Right atrium auricular region (tissue), 2 donors: ENCODE measurements around the gene DNM1L. TPM values are rescaled to one million over a fixed set of nuclear protein-coding genes. Genes with fewer than 3 reads are reported as not detected.

Experiments
- DNase-seq: peaks from one replicate; pipeline ENCODE4 v3.0.0-alpha.2; 2019; ENCODE audit warnings: low spot score
- H3K27ac ChIP-seq, 2 donors: fragments of 200-600 bp; sonication (generic); 1 replicate in 1 of 2; 2 replicates in 1 of 2; pipeline ENCODE4 v1.5.1; 2016 to 2019
- H3K27me3 ChIP-seq, 2 donors: fragments of 200-600 bp; sonication (generic); one replicate each; pipeline versions ENCODE4 v1.5.1 to v1.6.0; 2017 to 2019
- H3K36me3 ChIP-seq: fragments of 200-600 bp; sonication (generic); one replicate; pipeline ENCODE4 v1.5.1; 2016
- H3K4me1 ChIP-seq, 2 donors: fragments of 200-600 bp; sonication (generic); one replicate each; pipeline versions ENCODE4 v1.5.1 to v1.6.0; 2017 to 2019
- H3K4me3 ChIP-seq, 2 donors: fragments of 200-600 bp; sonication (generic); 1 replicate in 1 of 2; 2 replicates in 1 of 2; pipeline ENCODE4 v1.5.1; 2017 to 2019; ENCODE audit warnings: mild to moderate bottlenecking in 1 of 2, moderate library complexity in 1 of 2
- H3K9me3 ChIP-seq, 2 donors: fragments of 200-600 bp; sonication (generic); one replicate each; pipeline ENCODE4 v1.5.1; 2019
- total RNA-seq, 2 donors: library from RNA; depleted of rRNA; stranded (reverse); fragments of >200 nt; gene quantifications; one replicate each; pipeline ENCODE4 v1.1.0, GENCODE V29; 2016
- TF ChIP-seq, protein P1 (sequence below), 2 donors: fragments of 200-600 bp; sonication (generic); IDR thresholded peaks; one replicate each; pipeline ENCODE4 v1.5.1; 2019; ENCODE audit warnings: antibody characterized with exemption in 2 of 2

Gene DNM1L
- total RNA-seq, 2 donors from 2014 or later, result 33.6 to 51.1 TPM

DNA sequence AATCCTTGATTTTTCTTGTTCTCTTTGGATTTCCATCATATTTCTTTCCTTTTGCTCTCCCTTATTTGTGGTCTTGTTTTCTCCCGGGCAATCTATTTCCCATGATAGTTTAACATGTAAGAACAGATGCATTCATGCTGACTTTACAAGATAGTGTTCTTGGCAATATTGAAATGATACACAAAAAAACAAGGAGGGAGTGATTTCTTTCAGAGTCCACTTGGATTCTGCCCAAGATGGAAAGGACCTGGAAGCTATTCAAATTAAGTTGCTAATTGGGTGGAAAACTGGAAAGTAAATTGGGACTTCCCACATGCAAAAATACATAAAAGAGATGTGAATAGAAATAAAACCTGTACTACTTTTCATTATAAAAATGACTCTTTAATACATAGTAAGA lies 91.0 kb downstream of the DNM1L start:
- TF ChIP-seq, protein P1, sequence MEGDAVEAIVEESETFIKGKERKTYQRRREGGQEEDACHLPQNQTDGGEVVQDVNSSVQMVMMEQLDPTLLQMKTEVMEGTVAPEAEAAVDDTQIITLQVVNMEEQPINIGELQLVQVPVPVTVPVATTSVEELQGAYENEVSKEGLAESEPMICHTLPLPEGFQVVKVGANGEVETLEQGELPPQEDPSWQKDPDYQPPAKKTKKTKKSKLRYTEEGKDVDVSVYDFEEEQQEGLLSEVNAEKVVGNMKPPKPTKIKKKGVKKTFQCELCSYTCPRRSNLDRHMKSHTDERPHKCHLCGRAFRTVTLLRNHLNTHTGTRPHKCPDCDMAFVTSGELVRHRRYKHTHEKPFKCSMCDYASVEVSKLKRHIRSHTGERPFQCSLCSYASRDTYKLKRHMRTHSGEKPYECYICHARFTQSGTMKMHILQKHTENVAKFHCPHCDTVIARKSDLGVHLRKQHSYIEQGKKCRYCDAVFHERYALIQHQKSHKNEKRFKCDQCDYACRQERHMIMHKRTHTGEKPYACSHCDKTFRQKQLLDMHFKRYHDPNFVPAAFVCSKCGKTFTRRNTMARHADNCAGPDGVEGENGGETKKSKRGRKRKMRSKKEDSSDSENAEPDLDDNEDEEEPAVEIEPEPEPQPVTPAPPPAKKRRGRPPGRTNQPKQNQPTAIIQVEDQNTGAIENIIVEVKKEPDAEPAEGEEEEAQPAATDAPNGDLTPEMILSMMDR (IDR thresholded peaks at IDR 0.05), result no peak
- H3K4me1 ChIP-seq, result no peaks in the 10 kb centered on the region

DNA sequence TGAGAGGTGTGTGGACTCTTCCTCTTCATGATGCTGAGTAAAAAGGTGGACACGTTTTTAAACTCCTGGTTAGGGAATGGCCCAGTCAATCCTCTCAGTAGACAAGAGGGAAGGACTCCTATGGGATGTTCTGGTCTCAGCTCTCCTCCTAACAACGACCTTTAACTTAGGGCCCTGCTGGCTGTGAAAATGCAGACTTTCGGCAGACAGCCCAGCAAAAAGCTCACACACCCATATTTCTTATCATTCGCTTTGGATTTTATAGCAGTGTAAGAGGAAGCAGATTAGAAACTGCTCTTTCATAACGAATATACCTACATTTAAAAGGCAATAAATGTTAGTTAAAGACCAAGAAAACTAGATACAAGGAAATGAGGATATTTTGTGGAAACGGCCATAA lies 94.6 kb downstream of the DNM1L start:
- H3K4me3 ChIP-seq, result no peak overlapping the region
- TF ChIP-seq, protein P1 (IDR thresholded peaks at IDR 0.05), result no peak
- H3K9me3 ChIP-seq, result no peaks in the 10 kb centered on the region
- no peaks in the 10 kb centered on the region for H3K27me3 ChIP-seq
- H3K27ac ChIP-seq, result no peak overlapping the region
- no peak for DNase-seq
- H3K4me1 ChIP-seq, result no peaks in the 10 kb centered on the region
- H3K36me3 ChIP-seq, result no peaks in the 10 kb centered on the region

More for the DNA sequence above, 91.0 kb downstream of the DNM1L start:
- DNase-seq, result no peak
- Histone ChIP-seq H3K9me3 (no peaks in the 10 kb centered on the region), H3K4me3 (no peak overlapping the region), H3K27ac (no peak overlapping the region), H3K36me3 (no peaks in the 10 kb centered on the region), H3K27me3 (no peaks in the 10 kb centered on the region)

DNA sequence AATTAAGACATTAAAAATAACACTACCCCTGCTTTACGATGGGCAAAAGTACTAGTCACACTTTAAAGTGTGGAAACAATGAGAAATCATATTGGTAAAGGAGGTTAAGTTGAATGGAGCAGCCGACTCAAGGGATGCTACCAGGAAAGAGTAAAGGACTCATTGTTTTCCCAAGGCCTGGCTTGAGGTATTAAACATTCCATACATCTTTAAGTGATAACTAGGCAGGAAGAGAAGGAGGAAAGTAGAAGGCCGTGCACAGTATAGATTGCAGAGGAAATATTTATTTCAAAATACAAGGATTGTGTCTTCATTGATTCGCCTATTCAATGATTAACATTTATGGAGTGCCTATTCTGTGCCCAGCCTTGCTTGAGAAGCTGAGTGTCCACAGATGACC lies 97.2 kb downstream of the DNM1L start:
- Histone ChIP-seq H3K36me3 (no peaks in the 10 kb centered on the region), H3K9me3 (no peaks in the 10 kb centered on the region), H3K4me3 (no peak overlapping the region), H3K4me1 (no peaks in the 10 kb centered on the region), H3K27me3 (no peaks in the 10 kb centered on the region), H3K27ac (no peak overlapping the region)
- DNase-seq, result no peak
- TF ChIP-seq, protein P1 (IDR thresholded peaks at IDR 0.05), result no peak

DNA sequence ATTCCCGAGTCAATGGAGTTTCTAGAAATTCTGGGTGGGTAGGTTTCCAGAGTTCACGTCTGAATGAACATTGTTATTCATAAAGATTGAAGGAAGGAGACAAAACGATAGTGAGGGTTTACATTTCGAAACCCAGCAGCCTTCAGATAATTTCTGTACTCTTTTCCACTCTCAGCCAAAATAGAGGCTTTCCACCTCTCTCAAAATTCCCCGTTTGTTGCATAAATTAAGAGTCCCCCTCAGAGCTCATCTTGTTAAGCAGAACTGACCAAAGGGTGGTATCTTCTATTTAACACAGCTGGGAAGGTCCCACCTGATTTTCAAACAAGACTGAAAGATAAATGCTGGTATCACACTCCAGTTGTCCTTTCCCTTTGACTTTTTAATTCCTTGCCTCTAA lies 98.1 kb downstream of the DNM1L start:
- Histone ChIP-seq H3K36me3 (no peaks in the 10 kb centered on the region), H3K27me3 (no peaks in the 10 kb centered on the region), H3K4me1 (no peaks in the 10 kb centered on the region), H3K27ac (no peak overlapping the region), H3K4me3 (no peak overlapping the region), H3K9me3 (no peaks in the 10 kb centered on the region)
- no peak for DNase-seq
- TF ChIP-seq, protein P1 (IDR thresholded peaks at IDR 0.05), result no peak

DNA sequence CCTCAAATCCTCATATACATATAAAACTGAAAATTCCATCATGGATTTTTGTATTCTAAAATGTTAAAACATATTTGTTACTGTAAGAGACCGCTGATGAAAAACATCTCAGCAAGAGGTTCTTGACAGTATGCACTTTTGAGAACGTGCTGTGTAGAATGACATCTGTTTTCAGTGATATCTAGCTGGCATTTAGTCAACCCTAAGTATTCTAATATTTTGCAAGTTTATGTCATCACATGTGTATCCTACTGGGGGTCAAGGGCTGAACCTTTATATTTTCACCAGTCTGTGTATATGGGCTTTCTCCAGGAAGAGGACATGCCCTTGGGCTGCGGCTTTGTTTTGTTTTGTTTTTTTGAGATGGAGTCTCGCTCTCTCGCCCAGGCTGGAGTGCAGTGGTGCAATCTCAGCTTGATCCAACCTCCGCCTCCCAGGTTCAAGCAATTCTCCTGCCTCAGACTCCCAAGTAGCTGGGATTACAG lies 98.6 kb downstream of the DNM1L start:
- no peaks in the 10 kb centered on the region for H3K4me1 ChIP-seq
- no peak overlapping the region for H3K4me3 ChIP-seq
- no peak for DNase-seq
- no peaks in the 10 kb centered on the region for H3K9me3 ChIP-seq
- H3K27ac ChIP-seq, result no peak overlapping the region
- H3K27me3 ChIP-seq, result no peaks in the 10 kb centered on the region
- TF ChIP-seq, protein P1 (IDR thresholded peaks at IDR 0.05), result no peak
- no peaks in the 10 kb centered on the region for H3K36me3 ChIP-seq

DNA sequence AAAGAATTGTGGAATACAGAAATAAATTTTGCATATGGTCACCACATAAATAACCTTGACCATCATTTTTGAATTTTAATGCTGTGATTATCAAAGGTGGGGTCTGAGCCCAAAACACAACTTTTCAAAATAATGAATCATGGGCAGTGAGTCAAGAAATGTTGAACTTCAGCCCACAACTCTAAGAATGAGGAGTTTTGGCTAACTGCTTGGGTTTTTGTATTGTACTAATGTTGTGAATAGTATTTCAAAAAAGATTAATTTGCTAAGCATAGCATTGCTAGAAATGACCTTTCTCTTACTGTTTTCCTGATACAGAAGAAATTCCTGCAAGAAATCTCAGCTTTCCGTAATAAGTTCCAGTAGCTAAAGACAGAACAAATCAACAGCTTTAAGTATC lies 101.0 kb downstream of the DNM1L start:
- TF ChIP-seq, protein P1 (IDR thresholded peaks at IDR 0.05), result no peak
- no peak for DNase-seq
- Histone ChIP-seq H3K4me1 (no peaks in the 10 kb centered on the region), H3K27ac (no peak overlapping the region), H3K9me3 (no peaks in the 10 kb centered on the region), H3K27me3 (no peaks in the 10 kb centered on the region), H3K36me3 (no peaks in the 10 kb centered on the region), H3K4me3 (no peak overlapping the region)
